OCI-LY1 (cell line): Measurements from ENCODE around the gene SERPINA9.
"Not testable (repeated sequence)": the region's sequence is repeated elsewhere in the genome, so short reads cannot be mapped to it uniquely, and the experiment has no call there.

Source experiments
- EZH2 ChIP-seq: fragments of 200-600 bp; sonication (generic), shearing (Covaris generic); IDR thresholded peaks from 2 replicates; pipeline ENCODE4 v1.8.0; 2017; ENCODE audit warnings: borderline replicate concordance, mixed run types, mild to moderate bottlenecking, antibody characterized with exemption, low read length, moderate library complexity, mixed read lengths
- TF ChIP-seq, protein P1 (sequence below): fragments of 200-600 bp; sonication (generic), shearing (Covaris generic); IDR thresholded peaks from 2 replicates; pipeline ENCODE4 v1.5.1; 2017; ENCODE audit warnings: mild to moderate bottlenecking, antibody characterized with exemption, low read length, moderate library complexity, mixed read lengths

DNA sequence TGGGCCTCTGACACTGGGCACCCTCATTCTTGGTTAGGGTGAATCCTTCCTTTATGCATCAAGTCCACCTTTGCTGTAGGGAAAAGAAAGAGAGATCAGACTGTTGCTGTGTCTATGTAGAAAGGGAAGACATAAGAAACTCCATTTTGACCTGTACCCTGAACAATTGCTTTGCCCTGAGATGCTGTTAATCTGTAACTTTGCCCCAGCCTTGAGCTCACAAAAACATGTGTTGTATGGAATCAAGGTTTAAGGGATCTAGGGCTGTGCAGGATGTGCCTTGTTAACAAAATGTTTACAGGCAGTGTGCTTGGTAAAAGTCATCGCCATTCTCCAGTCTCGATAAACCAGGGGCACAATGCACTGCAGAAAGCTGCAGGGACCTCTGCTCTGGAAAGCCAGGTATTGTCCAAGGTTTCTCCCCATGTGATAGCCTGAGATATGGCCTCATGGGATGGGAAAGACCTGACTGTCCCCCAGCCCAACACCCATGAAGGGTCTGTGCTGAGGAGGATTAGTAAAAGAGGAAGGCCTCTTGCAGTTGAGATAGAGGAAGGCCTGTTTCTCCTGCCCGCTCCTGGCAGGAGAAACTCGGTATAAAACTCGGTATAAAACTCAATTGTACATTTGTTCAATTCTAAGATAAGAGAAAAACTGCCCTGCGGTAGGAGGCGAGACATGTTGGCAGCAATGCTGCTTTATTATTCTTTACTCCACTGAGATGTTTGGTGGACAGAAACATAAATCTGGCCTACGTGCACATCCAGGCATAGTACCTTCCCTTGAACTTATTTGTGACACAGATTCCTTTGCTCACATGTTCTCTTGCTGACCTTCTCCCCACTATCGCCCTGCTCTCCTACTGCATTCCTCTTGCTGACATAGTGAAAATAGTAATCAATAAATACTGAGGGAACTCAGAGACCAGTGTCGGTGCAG, 6.4 kb upstream of the SERPINA9 start:
- TF ChIP-seq, protein P1, sequence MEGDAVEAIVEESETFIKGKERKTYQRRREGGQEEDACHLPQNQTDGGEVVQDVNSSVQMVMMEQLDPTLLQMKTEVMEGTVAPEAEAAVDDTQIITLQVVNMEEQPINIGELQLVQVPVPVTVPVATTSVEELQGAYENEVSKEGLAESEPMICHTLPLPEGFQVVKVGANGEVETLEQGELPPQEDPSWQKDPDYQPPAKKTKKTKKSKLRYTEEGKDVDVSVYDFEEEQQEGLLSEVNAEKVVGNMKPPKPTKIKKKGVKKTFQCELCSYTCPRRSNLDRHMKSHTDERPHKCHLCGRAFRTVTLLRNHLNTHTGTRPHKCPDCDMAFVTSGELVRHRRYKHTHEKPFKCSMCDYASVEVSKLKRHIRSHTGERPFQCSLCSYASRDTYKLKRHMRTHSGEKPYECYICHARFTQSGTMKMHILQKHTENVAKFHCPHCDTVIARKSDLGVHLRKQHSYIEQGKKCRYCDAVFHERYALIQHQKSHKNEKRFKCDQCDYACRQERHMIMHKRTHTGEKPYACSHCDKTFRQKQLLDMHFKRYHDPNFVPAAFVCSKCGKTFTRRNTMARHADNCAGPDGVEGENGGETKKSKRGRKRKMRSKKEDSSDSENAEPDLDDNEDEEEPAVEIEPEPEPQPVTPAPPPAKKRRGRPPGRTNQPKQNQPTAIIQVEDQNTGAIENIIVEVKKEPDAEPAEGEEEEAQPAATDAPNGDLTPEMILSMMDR, result not testable (repeated sequence)
- TF ChIP-seq EZH2, result not testable (repeated sequence)
